HG03196 (cell line): ENCODE measurements around the gene PTPRB.
A peak's percentile ranks its signal among the peaks of the same experiment; 100 is the strongest.

ENCODE experiments used
- ATAC-seq: cut with Tn5 transposase; IDR thresholded peaks from one replicate; pipeline ENCODE4 v1.9.1; 2021; ENCODE audit not compliant: unreplicated experiment

Gene PTPRB

GRCh38 chr12:70598467-70599193, 38.6 kb downstream of the PTPRB start:
- no peak for ATAC-seq

- ATAC-seq = no peak
Observed at GRCh38 chr12:70592664-70593063, 44.6 kb downstream of the PTPRB start.

DNA sequence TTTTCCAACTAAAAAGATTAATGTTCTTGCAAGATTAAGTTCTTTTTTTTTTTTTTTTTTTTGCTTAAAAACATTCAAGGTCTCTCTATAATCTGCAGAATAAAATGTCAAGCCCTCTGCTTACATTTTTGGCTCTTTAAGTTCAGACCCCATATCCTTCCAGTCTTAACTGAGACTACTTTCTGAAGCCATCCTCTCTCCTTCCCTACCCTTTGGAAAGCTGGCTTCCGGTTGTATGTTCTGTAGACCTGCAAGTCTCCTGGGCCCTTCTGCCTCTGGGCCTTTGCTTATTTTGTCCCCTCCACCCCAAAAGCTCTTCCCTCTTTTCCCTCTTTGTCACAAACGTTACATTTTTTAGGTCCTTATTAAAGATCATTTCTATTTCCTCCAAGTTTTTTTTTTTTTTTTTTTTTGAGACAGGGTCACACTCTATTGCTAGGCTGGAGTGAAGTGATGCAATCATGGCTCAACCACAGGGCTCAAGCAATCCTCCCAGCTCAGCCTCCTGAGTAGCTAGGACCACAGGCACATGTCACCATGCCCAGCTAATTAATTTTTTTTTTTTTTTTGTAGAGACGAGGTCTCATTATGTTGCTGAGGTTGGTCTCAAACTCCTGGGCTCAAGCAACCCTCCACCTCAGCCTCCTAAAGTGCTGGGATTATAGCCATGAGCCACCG, 46.5 kb downstream of the PTPRB start:
- no peak for ATAC-seq

DNA sequence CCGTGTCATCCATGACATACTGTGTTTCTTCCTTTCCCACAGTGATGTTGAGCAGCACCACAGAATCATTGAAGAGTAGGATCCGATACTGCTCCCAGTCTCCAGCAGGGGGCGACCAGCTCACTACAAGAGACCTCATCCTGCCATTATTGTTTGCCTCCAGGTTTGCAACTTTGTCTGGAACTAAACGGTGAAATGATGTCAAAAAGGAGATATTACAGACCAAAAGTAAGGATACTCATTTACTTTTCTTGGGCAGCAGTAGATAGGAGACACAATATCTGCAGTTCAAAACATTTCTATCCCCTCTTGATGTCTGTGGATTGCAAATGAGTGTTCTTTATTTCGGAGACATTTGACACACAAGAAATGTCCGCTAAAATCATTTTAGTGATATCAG, 47.2 kb downstream of the PTPRB start:
- ATAC-seq = peak; percentile 69

- ATAC-seq = no peak
Observed at GRCh38 chr12:70584332-70584731, 52.9 kb downstream of the PTPRB start.

GRCh38 chr12:70583251-70583650, 54.0 kb downstream of the PTPRB start:
- ATAC-seq = no peak

DNA sequence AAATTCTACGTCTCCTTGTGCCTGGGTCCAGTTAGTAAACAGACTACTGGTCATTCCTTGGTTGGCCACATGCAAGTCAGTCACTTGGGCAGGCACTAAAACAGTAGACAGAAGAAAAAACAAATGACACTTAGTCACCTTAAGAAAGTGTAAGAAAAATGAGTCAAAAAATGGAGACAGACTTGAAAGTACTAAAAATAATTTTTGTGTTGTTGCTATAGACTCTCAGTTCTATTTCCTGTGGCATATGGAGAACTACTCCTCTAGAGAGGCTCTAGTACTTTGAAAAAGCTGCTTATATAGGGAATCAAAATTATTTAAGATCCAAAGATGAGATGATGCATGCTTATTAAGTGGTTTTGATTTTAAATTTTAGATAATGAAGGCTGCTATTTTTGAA, 56.0 kb downstream of the PTPRB start:
- ATAC-seq = no peak

- ATAC-seq = no peak
Observed at GRCh38 chr12:70577283-70577634, 60.0 kb downstream of the PTPRB start.

- no peak for ATAC-seq
Observed at GRCh38 chr12:70576341-70577282, 60.6 kb downstream of the PTPRB start.

GRCh38 chr12:70571705-70572268, 65.4 kb downstream of the PTPRB start:
- ATAC-seq = no peak

- no peak for ATAC-seq
Observed at GRCh38 chr12:70571029-70571428, 66.2 kb downstream of the PTPRB start.

DNA sequence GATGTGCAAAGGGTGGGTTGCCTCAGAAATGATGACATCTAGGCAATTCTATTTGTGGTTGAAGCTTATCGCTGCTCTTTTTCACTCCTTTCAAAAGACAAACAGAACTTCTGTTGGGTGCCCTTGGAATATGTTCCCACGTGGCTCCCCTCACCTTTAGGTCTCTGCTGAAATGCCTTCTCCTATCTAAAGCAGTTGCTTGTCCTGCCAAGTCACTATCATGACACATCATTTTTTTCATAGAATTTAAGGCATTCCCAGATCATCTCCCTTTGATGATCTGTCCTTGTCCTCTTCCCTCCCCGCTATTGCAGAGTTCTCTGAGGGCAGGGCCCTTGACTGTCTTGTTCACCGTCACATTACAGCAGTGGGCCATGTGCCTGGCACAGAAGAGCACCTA, 75.7 kb downstream of the PTPRB start:
- no peak for ATAC-seq

GRCh38 chr12:70560671-70561070, 76.6 kb downstream of the PTPRB start:
- ATAC-seq = no peak

DNA sequence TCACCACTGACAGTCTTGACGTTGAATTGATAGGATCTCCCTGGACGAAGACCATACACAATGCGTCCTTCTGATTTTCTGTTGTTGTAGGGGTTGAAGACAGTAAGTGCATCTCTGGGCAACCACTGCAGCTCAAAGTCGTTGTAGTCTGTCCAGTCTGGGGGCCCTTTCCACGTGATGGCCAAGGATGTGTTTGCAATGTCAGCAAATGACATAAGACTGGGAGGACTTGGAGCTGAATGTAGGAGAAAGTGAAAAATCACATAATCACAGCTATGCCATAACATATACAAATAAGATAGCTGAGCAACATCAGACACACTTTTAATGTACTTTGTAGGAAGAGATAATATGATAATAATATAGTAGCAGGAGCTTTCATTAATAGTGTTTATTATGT, 77.8 kb downstream of the PTPRB start:
- no peak for ATAC-seq

DNA sequence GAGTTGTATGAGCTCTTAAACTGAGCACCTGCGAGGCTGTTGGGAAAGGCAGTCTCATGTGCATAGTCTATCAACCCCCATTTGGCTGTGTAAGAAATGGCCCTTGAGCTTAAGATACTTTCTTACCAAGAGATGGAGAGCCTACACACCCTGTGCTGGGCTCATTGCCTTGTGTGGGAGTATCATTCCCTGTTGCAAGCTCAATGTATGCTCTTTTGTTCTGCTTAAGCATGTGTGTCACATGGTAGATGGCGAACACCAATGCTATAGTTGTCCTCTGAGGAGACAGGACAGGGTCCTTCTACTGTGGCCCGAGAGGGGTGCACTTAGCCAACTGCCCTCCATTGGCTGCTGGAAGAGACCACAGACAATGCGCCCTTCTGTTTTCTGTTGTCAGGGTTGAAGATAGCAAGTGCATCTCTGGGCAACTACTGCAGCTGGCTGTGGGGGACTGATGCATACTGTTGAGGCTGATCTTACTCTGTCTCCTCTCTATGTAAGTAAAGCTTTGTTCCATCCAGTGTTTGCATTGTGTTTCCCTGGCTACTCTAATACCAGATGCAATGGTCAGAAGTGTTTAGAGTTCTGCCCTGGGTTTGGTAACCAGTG, 79.5 kb downstream of the PTPRB start:
- ATAC-seq = no peak

- ATAC-seq = no peak
Observed at GRCh38 chr12:70556179-70556869, 80.9 kb downstream of the PTPRB start.

DNA sequence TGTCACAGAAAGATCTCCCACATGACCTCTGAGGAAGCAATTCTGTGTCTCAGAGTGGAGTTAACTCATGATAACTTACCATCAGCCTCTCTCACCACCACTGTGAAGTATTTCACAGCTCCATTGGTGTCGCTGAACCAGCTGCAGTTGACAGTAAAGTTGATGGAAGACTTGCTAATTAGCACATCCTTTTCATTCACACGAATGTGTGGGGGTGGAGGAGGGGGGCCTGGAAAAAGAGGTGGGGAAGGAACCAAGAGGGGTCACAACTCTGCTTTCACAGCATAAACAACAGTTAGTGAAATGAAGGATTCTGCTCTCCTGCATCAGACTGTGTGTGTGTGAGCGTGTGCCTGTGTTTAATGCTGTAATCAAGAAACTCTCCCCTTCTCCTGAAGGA, 82.1 kb downstream of the PTPRB start:
- no peak for ATAC-seq

- no peak for ATAC-seq
Observed at GRCh38 chr12:70553391-70553859, 83.8 kb downstream of the PTPRB start.

- ATAC-seq = no peak
Observed at GRCh38 chr12:70551731-70552130, 85.5 kb downstream of the PTPRB start.

GRCh38 chr12:70550180-70550577, 87.0 kb downstream of the PTPRB start:
- no peak for ATAC-seq
